Upper lobe of left lung (tissue), 4 donors: ENCODE data around the gene UIMC1.

Source experiments
- EP300 ChIP-seq, 4 donors: sonication (generic); formaldehyde crosslinking; IDR thresholded peaks; one replicate each; pipeline ENCODE4 v1.5.1; 2017; ENCODE audit warnings: antibody characterized with exemption in 4 of 4, control low read depth in 2 of 4
- POLR2A ChIP-seq, 4 donors: fragments of 450-650 bp; IDR thresholded peaks; one replicate each; pipeline ENCODE4 v1.5.1; 2016 to 2017; ENCODE audit warnings: antibody characterized with exemption in 4 of 4, mild to moderate bottlenecking in 2 of 4

GRCh38 chr5:176998828-176999227 is 7.8 kb downstream of the UIMC1 start:
- TF ChIP-seq POLR2A (IDR thresholded peaks at IDR 0.05) (no peak), EP300 (IDR thresholded peaks at IDR 0.05) (no peak)
